ENCODE measurements around the gene ID3. TPM values are rescaled to one million over a fixed set of nuclear protein-coding genes. Genes with fewer than 3 reads are reported as not detected.

The ID3 gene
- total RNA-seq, 1 experiment from 2014 or later = 119 TPM

GRCh38 chr1:23577056-23578004 lies 18.0 kb upstream of the ID3 start:
- peaks cover 3 to 6% of the 10 kb centered on the region in 2 experiments; a peak in 4 of 5 replicates for H3K9me3 Mint-ChIP-seq
- H2AK5ac ChIP-seq (ENCODE audit: insufficient read length, low read length) = no peak overlapping the region
- no peak for DNase-seq
- no peak overlapping the region for H3K56ac ChIP-seq (ENCODE audit: insufficient read length, low read depth, low read length)
- H3K4me3 Mint-ChIP-seq = no peak overlapping the region
- no peaks in the 10 kb centered on the region for H3K27me3 ChIP-seq (ENCODE audit: insufficient read depth, low read length)
- H3K4me1 Mint-ChIP-seq = peaks cover 28 to 33% of the 10 kb centered on the region in 2 experiments
- H3K14ac ChIP-seq (ENCODE audit: insufficient read depth, low read length) = no peak overlapping the region
- H3K4ac ChIP-seq (ENCODE audit: low read depth, low read length) = no peak overlapping the region
- WGBS (ENCODE audit: extremely low coverage, insufficient read length, low lambda C conversion rate) = no CpG with 5 or more reads among the region's 11 CpGs
- no peak overlapping the region for H2BK12ac ChIP-seq (ENCODE audit: insufficient read length, low read depth, low read length)
- H3K79me1 ChIP-seq (ENCODE audit: insufficient read depth, low read depth, low read length, poor library complexity, severe bottlenecking) = no peaks in the 10 kb centered on the region
- H3K18ac ChIP-seq (ENCODE audit: insufficient read length, low read depth, low read length) = no peak overlapping the region
- no peaks in the 10 kb centered on the region for H3K23me2 ChIP-seq (ENCODE audit: insufficient read length, low read depth, low read length, poor library complexity, severe bottlenecking)
- no peak overlapping the region for H2AFZ ChIP-seq (ENCODE audit: low read length)
- H2BK5ac ChIP-seq (ENCODE audit: insufficient read length, low read length) = no peak overlapping the region
- no peak overlapping the region for H3T11ph ChIP-seq (ENCODE audit: low read length)
- H3K23ac ChIP-seq (ENCODE audit: insufficient read length, low read depth, low read length) = no peak overlapping the region
- no peaks in the 10 kb centered on the region for H3K79me2 ChIP-seq (ENCODE audit: insufficient read depth, low read length)
- H3K27ac ChIP-seq (ENCODE audit: insufficient read length, low read depth, low read length) = no peak overlapping the region
- H3K27me3 Mint-ChIP-seq (ENCODE audit: low read depth) = peaks cover 5% of the 10 kb centered on the region
- no peaks in the 10 kb centered on the region for H4K20me1 ChIP-seq (ENCODE audit: control insufficient read depth, insufficient read depth, insufficient read length)
- H3K9ac ChIP-seq (ENCODE audit: extremely low read depth, insufficient read length, low read length) = no peak overlapping the region
- no peak overlapping the region for H2BK15ac ChIP-seq (ENCODE audit: low read depth, low read length)
- no peaks in the 10 kb centered on the region for H3K9me3 ChIP-seq (ENCODE audit: control insufficient read depth, low read depth, low read length)
- no peak for TF ChIP-seq CTCF (conservative IDR thresholded peaks at IDR 0.05)
- peaks cover 0 to 7% (median 2%) of the 10 kb centered on the region in 3 experiments; a peak in 4 of 7 replicates for H3K36me3 Mint-ChIP-seq (ENCODE audit: insufficient read depth in 1 of 3, low read depth in 3 of 3)
- H2BK120ac ChIP-seq (ENCODE audit: low read depth, low read length, poor library complexity, severe bottlenecking) = no peak overlapping the region
- no peak overlapping the region; a peak in 1 of 7 replicates for H3K27ac Mint-ChIP-seq
- H4K5ac ChIP-seq (ENCODE audit: insufficient read length, low read depth, low read length) = no peak overlapping the region
- H3K4me1 ChIP-seq (ENCODE audit: insufficient read depth, low read length) = peaks cover 5% of the 10 kb centered on the region; the same call in 1 of the 2 replicates
- no peak overlapping the region for H4K8ac ChIP-seq (replicated peaks; ENCODE audit: insufficient read length, low read depth, low read length)
- no peak overlapping the region for H2BK20ac ChIP-seq (ENCODE audit: low read depth, low read length, poor library complexity, severe bottlenecking)
- no peak overlapping the region for H3K4me2 ChIP-seq (ENCODE audit: insufficient read depth, insufficient read length, low read length)
- no peak overlapping the region for H4K91ac ChIP-seq (ENCODE audit: insufficient read length, low read depth, low read length)
